ENCODE measurements around the gene NTRK3.

NTRK3 gene

DNA sequence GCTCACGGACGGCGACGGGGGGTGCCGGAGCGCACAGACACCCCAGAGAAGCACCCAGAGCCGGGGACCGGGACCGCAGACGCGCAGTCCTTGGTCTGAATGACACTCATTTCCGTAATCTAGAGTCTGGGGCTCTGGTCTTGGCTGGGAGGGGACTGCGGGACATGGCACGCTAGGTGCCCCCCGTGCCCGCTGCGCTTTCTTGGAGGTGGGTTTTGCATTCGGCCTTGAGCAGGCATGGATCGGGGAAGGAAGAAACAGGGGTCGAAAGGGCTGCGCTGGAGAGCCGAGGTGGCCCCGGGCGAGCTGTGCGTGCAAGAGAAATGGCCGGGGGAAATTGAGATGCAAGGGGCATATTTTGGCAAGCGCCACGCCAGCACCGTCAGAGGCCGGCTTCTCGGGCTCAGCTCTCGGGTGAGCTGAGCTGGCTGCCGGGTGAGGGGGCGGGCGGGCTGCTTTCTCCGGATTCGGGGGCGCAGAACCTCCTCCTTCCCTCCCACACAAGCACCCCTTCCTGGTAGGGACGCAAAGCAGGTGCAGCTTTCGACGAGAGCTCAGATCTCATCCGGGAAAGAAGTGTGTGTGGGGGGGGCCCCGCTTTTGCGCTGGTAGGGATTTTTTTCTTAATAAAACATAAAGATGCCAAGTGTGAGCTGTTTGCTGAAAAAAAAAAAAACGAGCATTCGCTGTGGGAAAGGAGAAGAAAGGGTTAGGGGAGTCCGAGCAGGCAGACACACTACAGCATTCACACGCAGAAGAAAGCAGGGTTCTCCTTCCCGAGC, 963 bp upstream of the NTRK3 start:
- no peak for DNase-seq (ENCODE audit: low read depth)

DNA sequence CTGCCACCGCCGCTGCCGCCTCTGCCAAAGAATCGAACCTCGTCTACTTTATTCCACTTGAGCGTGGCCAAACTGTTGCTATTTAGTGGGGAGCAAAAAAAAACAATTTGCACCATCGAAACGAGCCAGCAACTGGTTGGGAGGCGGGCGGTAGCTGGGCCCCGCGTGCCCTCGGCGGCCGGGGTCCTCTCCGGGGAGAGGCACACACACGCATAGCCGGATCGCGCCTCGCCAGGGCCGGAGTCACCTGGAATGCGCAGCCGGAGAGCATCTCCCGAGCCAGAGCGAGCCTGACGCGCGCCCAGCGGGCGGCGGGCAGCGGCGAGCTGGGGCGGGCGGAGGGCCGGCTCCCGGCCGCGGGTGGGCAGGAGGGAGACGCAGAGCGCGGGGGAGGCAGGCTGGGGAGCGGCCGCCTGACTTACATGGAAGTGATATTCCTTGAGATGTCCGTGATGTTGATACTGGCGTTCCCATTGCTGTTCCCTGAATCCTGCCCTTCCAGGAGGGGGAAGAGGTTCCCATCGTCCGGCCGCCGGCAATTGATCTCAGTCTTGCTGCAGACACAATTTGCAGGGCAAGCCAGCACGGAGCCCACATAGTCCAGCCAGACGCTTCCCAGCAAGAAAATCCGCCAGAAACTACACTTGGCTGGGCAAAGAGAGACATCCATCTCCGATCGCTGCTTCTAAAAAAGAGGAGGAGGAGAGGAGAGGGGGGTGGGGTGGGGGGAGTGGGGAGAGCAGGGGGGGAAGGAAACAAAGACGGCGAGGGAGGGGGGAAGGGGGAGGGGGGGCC, 858 bp downstream of the NTRK3 start:
- no peak for DNase-seq (ENCODE audit: low read depth)

DNA sequence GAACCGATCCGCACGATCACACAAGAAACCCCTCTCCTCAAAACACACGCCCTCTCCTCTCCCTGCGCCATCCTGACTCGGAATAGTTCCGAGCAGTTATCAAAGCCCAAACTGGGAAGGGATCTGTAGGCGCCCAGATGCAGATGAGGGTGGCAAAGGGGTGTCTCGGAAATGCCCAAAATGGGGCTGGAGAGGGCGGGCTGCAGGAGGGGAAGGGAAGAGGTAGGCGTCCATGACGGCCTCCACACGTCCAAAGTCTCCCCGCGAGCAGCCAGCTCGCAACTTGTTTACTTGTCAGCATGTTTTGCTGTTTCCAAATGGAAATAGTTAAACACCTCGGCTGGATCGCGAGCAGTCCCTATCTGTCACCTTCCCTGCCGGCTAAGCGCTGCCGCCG, 1.5 kb downstream of the NTRK3 start:
- no peak for DNase-seq (ENCODE audit: low read depth)

DNA sequence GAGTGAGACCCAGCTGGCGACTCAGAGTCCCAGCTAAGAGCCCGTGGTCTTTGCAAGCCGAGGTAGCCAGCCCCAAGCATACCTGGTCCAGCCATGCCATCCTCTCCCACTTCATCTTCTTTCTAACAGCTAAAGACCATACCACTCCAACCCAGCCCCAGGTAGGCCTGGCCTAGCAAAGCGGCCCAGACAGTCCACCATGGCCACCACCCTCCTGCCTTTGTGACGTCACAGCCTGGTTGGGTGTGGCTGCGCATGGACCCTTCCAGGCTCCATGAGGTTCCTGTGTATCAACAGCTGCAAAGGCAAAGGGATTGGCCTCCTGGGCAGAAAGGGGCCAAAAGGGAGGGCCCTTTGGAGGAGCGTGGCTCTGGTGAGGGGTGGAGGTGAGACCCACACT, 4.1 kb downstream of the NTRK3 start:
- no peak for DNase-seq (ENCODE audit: low read depth)

DNA sequence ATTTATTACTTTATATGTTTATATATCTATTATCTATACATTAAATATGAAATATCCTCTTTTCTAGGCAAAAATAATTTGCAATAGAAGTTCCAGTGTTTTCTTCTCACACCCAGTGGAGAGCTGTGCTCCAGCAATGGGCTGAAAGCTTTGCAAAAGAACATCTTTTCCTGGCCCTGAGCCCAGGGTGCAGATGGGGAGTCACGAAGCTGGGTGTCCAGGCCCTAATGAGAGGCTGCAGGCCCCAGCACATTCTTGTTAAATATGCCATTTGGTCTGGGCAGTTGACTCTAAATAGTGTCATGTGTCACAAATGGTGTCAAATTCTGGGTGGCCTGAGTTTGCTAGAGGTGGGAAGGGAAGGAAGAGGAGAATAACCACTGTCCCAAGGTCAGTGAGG, 5.7 kb downstream of the NTRK3 start:
- no peak for DNase-seq (ENCODE audit: low read depth)

DNA sequence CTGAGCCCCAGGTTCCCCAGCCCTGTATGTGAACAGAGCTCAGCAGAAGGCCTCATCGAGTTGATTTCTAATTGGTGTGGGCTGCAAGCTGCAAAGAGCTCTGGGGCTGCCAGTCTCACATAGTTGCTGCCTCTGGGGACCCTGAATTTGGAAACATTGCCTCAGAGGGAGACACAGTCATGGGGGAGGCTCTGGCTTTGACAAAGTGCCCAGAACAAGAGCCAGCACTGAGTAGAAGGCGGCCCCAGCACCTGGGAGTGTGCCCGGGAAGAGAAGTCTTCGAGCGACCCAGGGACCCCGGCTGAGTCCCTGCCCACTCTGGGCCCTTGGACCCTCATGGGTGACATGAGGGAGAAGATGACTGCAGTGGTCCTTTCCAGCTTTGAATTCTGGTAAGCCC, 7.3 kb downstream of the NTRK3 start:
- no peak for DNase-seq (ENCODE audit: low read depth)

DNA sequence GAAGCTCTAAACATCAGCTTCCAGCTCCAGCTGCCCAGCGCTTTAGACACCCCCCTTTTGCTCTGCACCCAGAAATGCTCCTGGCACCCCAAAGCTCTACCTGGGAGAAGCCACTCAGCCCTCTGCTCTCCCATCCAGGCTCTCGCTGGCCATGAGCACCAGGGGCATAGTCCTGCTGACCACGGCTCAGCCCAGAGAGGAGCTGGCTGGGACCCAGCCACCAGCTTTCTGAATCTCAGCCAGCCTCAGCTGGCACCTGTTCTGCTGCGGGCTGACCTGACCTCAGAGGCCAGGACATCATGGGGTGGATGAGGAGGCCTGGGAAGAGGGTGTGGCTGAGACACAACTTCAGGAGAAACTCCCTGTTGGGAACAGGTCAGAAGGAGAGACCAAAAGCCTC, 8.6 kb downstream of the NTRK3 start:
- DNase-seq (ENCODE audit: low read depth), result no peak

DNA sequence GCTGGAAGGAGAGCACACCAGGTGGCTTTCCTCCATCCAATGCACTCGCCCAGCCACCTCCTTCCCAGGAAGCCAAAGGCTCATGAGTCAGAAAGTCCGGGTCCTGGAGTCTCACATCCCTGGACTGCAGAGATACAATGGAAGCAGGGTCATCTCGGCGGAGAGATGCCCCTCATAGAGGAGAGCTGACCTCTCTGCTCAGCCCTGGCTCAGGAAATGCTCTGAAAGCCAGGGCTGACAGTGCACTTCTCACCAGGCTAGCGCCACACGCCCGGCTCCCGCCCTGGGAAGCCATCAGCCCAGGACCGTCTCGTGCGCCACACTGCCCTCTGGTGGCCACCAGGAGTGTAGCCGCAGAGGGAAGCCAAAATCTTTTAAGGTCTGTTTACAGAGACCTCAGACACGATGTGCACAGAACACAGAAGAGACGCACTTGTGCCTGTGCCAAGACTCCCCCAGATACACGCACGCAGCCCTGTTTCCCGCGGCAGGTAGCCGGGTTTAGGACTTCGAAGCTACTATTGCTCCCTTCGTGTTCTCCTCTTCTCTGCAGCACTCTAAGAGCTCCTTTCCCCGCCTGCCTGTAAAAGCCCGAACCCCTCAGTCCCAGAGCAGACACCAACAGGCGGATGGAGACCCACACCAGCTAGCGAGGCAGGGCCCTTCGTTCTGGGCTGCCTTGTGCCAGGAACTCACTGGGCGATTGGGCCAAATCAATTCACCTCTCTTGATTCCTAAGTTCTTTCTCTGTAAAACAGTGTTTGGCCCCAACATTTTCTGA, 9.7 kb downstream of the NTRK3 start:
- DNase-seq (ENCODE audit: low read depth), result peak; percentile 58

DNA sequence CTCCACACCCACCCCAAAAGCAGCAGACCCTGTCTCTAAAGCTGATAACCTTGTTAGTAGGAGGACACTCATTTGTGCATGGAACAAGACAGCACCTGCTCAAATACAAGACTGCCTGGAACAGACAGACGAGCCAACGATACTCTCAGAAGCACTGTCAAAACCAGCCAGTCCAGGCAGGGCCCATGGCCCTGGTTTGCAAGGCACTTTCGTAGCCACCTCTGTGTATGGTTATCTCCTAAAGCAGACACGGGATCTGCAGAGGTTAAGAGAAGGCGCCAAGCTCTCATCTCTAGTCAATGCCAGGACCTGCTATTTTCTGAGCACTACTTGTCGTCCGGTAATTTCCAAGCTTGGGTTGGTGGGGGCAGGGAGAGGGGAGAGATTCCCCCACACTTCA, 10.5 kb downstream of the NTRK3 start:
- no peak for DNase-seq (ENCODE audit: low read depth)

DNA sequence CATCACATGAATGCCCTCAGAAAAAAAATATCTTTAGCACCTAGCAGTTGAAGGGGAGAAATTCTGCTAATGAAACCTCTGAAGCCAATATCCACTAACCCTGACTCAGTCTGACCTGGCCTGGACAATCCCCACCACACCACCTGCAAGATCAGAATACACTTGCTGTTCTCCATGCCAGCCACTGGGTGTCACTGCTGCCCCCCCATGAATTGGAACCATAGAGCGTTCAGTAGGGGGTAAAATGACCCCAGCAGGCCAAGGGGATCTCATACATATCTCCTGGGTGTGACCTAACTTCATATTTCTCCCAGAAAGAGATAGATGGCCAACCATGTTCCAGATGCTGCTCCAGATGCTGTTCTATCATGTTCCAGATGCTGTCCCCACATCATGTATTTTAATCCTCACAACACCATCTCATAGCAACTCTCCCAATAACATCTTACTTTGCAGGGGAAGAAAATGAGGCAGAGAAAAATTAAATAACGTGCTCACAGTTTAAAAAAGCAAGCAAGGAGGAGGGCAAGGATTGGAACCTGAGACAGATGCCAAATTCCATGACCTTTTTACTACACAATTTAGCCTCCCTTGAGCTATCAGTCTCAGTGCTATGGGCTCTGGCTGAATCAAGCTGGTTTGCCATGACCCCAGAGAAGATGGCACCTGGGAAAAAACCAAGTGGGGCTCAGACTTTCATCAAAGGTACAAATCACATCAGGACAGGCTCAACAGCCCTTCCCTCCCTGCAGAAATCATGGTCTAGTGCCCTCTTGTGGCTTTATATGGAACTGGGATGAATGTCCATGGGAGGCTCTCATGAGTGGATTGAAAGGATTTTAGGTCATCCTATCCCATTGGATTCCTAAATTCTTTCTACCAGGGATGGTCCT, 12.4 kb downstream of the NTRK3 start:
- no peak for DNase-seq (ENCODE audit: low read depth)

DNA sequence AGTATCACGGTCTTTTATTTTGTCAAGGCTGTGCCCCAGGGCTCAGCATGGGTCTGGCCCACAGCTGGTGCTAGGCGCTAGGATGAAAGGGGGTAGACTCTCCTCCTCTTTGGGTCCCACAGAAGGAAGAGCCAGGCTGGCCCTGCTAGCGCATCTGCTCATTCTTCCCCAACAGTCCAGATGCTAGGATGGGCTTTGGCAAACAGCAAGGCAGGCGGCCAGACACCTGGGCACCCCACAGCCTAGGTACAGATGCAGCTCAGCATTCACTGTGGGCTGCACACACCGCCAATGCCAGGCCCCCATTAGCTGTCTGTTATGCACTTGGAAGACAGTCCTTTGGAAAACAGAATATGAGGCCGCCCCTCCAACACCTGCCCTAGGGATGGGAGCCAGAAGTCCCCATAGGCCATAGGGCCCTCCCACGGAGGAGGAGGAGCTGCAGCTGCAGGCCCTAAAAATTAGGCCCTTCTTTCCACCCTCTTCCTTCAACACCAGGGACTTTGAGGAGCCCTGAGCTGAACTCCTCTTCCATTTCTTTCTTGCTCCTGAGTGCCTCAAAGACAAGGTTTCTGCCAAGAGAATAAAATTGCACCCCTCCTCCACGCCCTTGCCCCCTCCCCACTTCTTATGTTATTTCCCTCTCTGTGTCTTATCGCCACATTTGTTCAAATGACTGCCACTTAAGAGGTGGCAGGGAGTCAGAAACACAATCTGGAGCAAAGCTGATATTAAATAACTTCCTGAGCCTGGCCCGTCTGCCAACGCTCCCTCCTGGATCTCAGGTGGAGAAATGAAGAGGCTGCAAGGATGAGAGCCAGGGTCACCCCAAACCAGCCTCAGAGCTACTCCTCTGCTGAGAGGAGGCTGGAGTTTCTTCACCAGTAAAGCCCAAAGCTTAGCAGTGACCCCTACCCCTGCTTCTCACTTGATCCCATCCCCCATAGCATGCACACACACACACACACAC, 13.7 kb downstream of the NTRK3 start:
- no peak for DNase-seq (ENCODE audit: low read depth)

DNA sequence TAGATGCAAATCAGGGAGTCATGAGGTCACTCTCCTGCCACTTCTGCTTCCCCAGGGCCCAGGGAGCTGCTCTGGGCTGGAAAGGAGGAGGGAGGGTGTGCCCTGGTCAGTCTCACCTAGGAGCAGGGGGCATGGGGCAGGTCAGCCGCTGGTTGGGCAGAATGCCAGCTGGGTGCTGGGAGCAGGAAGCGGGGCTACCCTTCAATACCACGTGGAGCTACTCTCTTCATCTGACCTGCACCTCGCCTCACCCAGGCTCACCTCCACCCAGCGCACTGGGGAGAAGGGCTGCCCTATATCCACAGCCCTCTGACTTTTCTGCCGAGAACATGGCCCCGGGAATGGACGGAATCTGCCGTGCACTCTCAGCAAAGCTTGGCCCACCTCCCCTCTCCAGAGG, 15.1 kb downstream of the NTRK3 start:
- DNase-seq (ENCODE audit: low read depth), result no peak

DNA sequence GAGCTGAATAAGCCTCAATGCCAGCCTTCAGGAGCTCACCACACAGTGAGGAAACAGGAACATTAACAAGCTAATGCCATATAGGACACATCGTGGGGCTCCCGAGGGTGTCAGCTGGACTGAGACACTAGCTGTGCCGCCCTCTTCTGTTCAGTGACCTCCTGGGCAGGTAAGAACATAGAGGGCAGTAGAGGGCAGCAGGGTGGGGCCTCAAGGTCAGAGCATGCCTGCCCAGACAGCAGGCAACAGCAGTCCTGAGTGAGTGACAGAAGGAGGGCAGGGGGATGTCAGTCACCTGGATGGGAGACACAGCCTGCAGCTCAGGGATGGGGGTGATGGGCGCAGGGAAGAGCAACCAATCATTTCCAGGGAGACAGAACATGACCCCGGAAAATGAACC, 15.5 kb downstream of the NTRK3 start:
- no peak for DNase-seq (ENCODE audit: low read depth)

DNA sequence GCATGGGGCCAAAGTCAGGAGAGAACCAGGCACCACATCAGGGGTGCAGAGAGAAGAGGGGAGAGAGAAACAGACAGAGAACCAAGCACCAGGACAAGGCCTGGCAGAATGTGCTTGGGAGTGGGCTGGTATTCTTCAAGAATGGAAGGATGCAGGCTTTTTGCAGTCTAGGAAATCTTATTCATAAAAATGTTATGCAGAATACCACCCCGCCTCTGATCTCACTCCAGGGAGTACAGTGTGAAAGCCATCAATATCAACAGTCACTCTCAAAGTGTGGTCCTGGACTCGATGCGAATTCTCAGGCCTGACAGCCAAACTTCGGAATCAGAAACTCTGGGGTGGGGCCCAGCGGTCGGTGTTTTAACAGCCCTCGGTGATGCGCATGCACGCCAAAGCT, 16.9 kb downstream of the NTRK3 start:
- no peak for DNase-seq (ENCODE audit: low read depth)

DNA sequence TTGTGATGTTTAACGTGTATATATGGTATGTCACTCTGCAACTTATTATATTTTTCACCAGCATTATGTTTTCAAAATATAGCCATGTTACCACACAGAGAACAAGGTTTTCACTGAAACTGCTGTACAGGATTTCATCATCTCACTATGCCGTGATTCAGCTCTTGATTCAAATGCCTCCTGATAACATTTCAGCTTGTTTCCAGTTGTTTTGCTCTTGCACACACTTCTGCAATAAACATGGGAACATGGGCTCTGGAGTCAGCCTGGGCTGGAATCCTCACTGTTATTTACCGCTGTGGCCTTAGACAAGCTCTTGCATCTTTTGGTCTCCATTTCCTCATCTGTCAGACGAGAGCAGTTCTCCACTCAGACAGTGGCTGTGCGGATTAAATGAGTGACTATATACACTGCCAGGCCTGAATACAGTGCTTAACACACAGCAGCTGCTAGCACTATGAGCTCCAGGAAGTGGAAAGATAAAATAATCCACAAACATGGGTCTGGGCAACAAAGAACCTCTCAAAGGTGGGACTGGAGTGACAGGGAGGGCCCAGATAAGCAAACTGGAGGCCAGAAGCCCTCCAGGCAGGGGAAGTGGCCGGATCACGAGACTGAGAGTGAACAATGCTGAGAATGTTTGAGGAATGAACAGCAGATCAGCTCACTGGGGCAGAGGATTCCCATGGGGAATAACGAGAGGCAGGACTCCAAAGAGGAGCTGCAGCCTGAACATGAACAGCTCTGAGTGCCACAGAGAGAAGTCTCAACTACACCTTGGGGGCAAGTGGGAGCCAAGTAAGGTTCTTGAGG, 17.7 kb downstream of the NTRK3 start:
- DNase-seq (ENCODE audit: low read depth), result no peak

DNA sequence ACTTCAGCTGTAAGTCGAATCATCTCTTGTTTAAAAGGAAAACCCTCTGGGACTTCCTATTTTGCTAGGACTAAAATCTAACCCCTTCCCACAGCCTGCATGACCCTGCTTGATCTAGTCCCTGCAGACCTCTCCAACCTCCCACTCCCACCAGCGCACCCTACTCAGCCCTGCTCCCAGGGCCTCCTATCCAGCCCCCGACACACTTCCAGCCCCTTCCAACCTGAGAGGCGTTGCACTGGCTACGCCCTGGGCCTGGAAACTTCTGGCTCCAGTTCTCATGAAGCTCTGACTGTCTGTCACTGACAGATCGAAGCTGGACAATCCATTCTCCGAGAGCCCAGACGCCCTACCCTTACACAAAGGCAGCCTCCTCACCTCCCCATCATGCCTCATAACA, 21.8 kb downstream of the NTRK3 start:
- DNase-seq (ENCODE audit: low read depth), result no peak

DNA sequence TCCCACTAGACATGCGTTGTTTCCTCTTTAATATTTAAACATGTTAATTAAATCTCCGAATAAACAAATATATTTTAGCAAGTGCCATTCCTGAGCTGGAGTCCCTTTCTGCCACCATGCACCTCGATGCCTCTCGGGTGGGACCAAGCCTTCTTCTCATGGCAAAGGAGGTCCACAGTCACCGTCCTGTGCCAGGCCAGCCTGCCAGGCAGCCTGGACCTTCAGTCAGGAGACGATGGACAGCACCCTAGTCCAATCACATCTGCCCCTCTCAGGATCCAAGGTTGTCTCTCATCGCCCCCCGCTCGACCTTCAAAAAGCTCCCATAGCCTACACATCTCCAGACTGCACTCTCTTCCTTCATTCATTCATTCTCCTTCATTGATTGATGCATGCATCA, 22.6 kb downstream of the NTRK3 start:
- DNase-seq (ENCODE audit: low read depth), result no peak

DNA sequence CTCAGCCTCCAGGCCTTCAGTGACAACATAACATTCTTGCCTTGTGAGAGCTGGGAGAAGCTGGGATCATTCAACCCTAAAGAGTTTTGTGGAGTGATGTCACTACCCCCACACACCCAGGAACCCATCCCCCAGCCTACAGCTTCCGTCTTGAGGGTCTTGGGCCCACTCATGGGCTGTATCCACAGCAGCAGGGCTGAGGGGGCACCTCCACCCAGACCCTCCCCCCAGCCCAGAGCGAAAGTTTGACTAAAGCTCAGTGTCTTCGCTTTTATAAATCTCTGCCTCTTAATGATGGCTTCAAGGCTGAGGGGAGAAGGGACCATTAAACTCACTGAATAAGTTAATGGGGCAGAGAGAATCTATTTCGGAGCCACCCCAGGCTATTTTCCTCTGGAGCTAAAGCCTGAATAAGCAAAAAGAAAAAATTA, 23.8 kb downstream of the NTRK3 start:
- no peak for DNase-seq (ENCODE audit: low read depth)

DNA sequence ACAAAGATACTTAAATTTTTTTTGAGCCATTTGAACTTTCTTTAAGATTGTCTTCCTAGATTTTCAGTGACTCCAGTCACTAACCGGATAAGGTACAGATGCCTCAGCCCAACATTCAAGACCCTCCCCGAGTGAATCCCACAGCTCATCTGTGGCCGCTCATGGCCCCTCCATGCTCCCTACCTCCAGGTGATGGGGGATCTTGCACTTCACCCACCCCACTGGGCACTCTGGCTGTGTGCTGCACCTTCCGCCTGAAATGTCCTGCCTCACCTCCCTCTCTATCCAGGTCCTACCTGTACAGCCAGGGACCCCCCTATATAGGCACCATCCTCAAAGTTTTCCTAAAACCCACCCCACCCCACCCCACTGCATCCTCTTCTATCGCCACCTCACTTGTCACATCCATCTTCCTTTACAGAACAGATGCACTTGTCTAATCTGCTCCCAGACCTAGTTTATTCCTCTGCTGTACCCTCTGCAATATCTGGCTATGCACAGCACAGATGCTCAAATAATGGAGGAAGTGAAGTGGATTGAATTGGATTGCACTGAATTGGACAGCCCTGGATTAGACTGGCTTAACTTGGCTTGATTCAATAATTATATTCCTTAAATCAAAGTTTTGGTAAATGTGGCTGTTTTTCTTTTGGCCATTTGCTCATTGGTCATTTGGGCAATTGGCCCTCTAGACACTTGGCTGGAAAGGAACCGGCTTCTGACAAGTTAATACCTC, 24.5 kb downstream of the NTRK3 start:
- no peak for DNase-seq (ENCODE audit: low read depth)
